Small intestine (tissue), 7 donors: ENCODE measurements around the gene KL. TPM values are rescaled to one million over a fixed set of nuclear protein-coding genes. Genes with fewer than 3 reads are reported as not detected.

Experiments
- DNase-seq, 2 donors: peaks; one replicate each; pipeline versions ENCODE4 v3.0.0 to v3.0.0-alpha.2; 2013
- FAIRE-seq: peaks from 2 replicates; lab custom pipeline; 2012; peaks lifted over from hg19 to GRCh38; lab: Jason Lieb, UNC
- H3K27ac ChIP-seq, 3 donors: one replicate each; pipeline ENCODE4 v1.5.1; 2013; ENCODE audit warnings: low read length in 2 of 3, mild to moderate bottlenecking in 2 of 3, control low read depth in 1 of 3, inconsistent platforms in 1 of 3, low read depth in 1 of 3, moderate library complexity in 1 of 3
- H3K27me3 ChIP-seq, 3 donors: one replicate each; pipeline ENCODE4 v1.6.1; 2013; ENCODE audit warnings: low read length in 3 of 3, inconsistent platforms in 1 of 3; ENCODE audit not compliant: control insufficient read depth in 3 of 3, insufficient read depth in 3 of 3
- H3K36me3 ChIP-seq, 3 donors: one replicate each; pipeline ENCODE4 v1.6.1; 2013; ENCODE audit warnings: low read length in 3 of 3, inconsistent platforms in 1 of 3, low read depth in 1 of 3, mild to moderate bottlenecking in 1 of 3, moderate library complexity in 1 of 3; ENCODE audit not compliant: control insufficient read depth in 3 of 3, insufficient read depth in 2 of 3
- H3K4me1 ChIP-seq, 3 donors: one replicate each; pipeline ENCODE4 v1.6.1; 2013; ENCODE audit warnings: low read length in 2 of 3, inconsistent platforms in 1 of 3, low read depth in 1 of 3, mild to moderate bottlenecking in 1 of 3, moderate library complexity in 1 of 3; ENCODE audit not compliant: control insufficient read depth in 3 of 3, insufficient read depth in 2 of 3
- H3K4me3 ChIP-seq, 3 donors: one replicate each; pipeline ENCODE4 v1.5.1; 2013; ENCODE audit warnings: low read length in 3 of 3, control low read depth in 1 of 3, inconsistent platforms in 1 of 3, low read depth in 1 of 3, mild to moderate bottlenecking in 1 of 3, moderate library complexity in 1 of 3
- H3K9me3 ChIP-seq, 2 donors: one replicate each; pipeline ENCODE4 v1.6.1; 2013; ENCODE audit warnings: low read depth in 1 of 2, low read length in 1 of 2; ENCODE audit not compliant: control insufficient read depth in 2 of 2, insufficient read depth in 1 of 2
- WGBS, 3 donors: extraction: QIAGEN DNeasy Blood & Tissue Kit; methylation state at CpG; one replicate each; pipeline ENCODE4 v1.1.7; 2013; 5-methylcytosine and 5-hydroxymethylcytosine counted together
- polyA plus RNA-seq, 4 donors: library from polyadenylated mRNA; stranded (reverse) in 3 of 4; unstranded in 1 of 4; fragments of 200-250 nt in 3 of 4; fragments of 120-200 nt in 1 of 4; gene quantifications; one replicate each; pipeline versions ENCODE4 v1.2.1 to v1.2.3, GENCODE V29; 2013
- donor health status: healthy with polysubstance abuse.
- donor health status: control.
- donor health status: control.
- donor health status: Bipolar disorder and iron deficiency.
- donor health status: healthy.

The KL gene
- polyA plus RNA-seq, 4 donors, result 0.67 to 4.8 (median 2.0) TPM

DNA sequence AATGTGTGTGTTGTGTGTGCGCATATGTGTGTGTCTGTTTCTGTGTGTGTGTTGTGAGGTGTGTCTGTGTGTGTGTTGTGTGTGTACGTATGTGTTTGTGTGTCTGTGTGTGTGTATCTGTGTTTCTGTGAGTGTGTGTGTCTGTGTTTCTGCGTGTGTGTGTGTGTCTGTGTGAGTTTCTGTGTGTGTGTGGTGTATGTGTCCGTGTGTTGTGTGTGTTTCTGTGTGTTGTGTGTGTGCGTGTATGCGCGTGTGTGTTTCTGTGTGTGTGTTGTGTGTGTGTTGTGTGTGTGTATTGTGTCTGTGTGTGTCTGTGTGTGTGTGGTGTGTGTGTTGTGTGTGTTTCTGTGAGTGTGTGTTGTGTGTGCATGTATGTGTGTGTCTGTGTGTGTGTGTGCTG is 38.9 kb upstream of the KL start:
- no peak for FAIRE-seq
- H3K36me3 ChIP-seq, result no peaks in the 10 kb centered on the region

GRCh38 chr13:32978278-32978677 is 37.9 kb upstream of the KL start:
- 80 to 84% (median 83%) methylated on average over 4 of the region's 4 CpGs for WGBS, 3 donors

More for the DNA sequence above, 38.9 kb upstream of the KL start:
- no peaks in the 10 kb centered on the region for H3K27me3 ChIP-seq
- H3K4me3 ChIP-seq, result no peak overlapping the region
- no peaks in the 10 kb centered on the region for H3K9me3 ChIP-seq
- no peak overlapping the region for H3K27ac ChIP-seq
- no peak for DNase-seq
- WGBS, 3 donors, result 84 to 95% (median 84%) methylated on average over 7 of the region's 7 CpGs
- H3K4me1 ChIP-seq, result no peaks in the 10 kb centered on the region

DNA sequence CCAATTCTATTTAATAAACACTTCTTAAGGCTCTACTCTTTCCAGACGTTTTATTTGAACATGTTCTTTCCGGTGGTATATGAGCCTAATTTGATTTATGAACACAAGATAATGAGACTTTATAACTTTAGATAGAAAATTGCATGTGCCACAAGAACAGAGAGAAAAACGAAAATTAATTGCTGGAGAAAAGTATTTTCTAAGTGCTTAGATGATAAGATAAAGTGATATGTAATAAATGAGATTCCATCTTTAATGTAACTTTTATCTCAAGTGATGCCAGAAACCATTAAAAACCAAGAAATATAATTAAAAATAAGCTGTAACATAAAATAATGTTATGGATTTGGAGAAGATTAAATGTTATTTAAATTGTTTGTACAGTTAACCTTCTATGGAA is 33.2 kb upstream of the KL start:
- H3K27me3 ChIP-seq, result no peaks in the 10 kb centered on the region
- H3K27ac ChIP-seq, result no peak overlapping the region
- DNase-seq, result no peak
- peaks cover 0 to 4% of the 10 kb centered on the region in 2 donors for H3K9me3 ChIP-seq
- no peaks in the 10 kb centered on the region for H3K4me1 ChIP-seq
- FAIRE-seq, result peak; percentile 55
- 8 to 35% (median 23%) methylated on average over 3 of the region's 3 CpGs for WGBS, 3 donors
- no peaks in the 10 kb centered on the region for H3K36me3 ChIP-seq
- no peak overlapping the region for H3K4me3 ChIP-seq

More at GRCh38 chr13:32978278-32978677, 37.9 kb upstream of the KL start:
- Histone ChIP-seq H3K27ac (no peak overlapping the region), H3K4me1 (no peaks in the 10 kb centered on the region), H3K9me3 (no peaks in the 10 kb centered on the region), H3K36me3 (no peaks in the 10 kb centered on the region), H3K4me3 (no peak overlapping the region), H3K27me3 (no peaks in the 10 kb centered on the region)
- no peak for FAIRE-seq
- DNase-seq, result no peak

- DNase-seq (no peak), FAIRE-seq (no peak)
- Histone ChIP-seq H3K36me3 (no peaks in the 10 kb centered on the region), H3K27me3 (no peaks in the 10 kb centered on the region), H3K4me1 (peaks cover 0 to 2% (median 0%) of the 10 kb centered on the region in 3 donors), H3K4me3 (no peak overlapping the region), H3K27ac (no peak overlapping the region), H3K9me3 (peaks cover 0 to 4% of the 10 kb centered on the region in 2 donors)
- 80 to 85% (median 81%) methylated on average over 10 of the region's 10 CpGs for WGBS, 3 donors
Measured at GRCh38 chr13:32984857-32985626, 31.2 kb upstream of the KL start.

DNA sequence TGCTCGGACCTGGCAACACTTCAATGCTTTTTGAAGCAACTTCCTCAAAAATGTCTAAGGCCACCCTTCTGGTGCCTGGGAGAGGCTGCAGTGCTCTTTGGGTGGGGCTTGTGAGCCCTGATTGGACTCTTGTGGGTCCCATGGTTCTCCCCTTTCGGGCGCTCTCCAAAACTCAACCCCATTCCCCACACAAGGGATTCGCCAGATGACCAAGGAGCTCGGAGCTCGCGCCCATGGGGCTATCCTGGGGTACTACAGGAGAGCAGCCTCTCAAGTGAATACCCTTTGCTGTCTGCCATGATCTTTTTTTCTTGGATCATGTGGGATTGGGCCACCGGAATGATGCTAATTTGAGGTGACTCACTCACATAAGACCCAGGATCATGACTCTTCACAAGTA is 29.7 kb upstream of the KL start:
- Histone ChIP-seq H3K36me3 (no peaks in the 10 kb centered on the region), H3K27ac (no peak overlapping the region), H3K4me1 (peaks cover 0 to 2% (median 0%) of the 10 kb centered on the region in 3 donors), H3K9me3 (peaks cover 0 to 4% of the 10 kb centered on the region in 2 donors), H3K27me3 (peaks cover 0 to 1% (median 0%) of the 10 kb centered on the region in 3 donors), H3K4me3 (no peak overlapping the region)
- whole genome bisulfite sequencing, 3 donors, result 93 to 96% (median 95%) methylated on average over 8 of the region's 8 CpGs
- FAIRE-seq (no peak), DNase-seq (no peak)

DNA sequence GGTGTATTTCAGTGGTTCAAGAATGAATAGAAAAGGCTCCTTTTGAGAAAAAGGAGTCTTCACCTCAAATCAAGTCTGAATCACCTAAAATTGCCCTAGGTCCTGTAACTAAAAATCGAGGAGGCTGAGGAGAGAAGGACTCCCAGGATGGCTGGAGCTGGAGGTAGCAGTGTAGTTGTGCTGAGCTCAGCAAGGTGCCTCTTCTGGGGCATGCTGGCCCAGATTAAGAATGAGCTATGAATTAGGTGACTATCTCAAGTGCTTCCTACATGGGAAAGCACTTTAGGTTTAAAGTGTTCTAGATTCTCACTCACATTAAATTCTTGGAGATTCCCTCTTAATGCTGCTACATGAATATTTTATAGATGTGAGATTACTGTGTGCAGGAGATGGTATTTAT is 28.8 kb upstream of the KL start:
- H3K36me3 ChIP-seq, result no peaks in the 10 kb centered on the region
- no peak for DNase-seq
- no peak overlapping the region for H3K27ac ChIP-seq
- FAIRE-seq, result no peak
- peaks cover 0 to 4% of the 10 kb centered on the region in 2 donors for H3K9me3 ChIP-seq
- WGBS, 3 donors, result 57 to 82% (median 72%) methylated on average over 1 of the region's 1 CpG
- H3K27me3 ChIP-seq, result peaks cover 0 to 1% (median 0%) of the 10 kb centered on the region in 3 donors
- no peak overlapping the region for H3K4me3 ChIP-seq
- peaks cover 0 to 2% (median 0%) of the 10 kb centered on the region in 3 donors for H3K4me1 ChIP-seq

- peaks cover 0 to 4% of the 10 kb centered on the region in 2 donors for H3K9me3 ChIP-seq
- peak in 1 of 2 donors; percentile 18 for DNase-seq
- WGBS, 3 donors, result 16 to 34% (median 24%) methylated on average over 8 of the region's 8 CpGs
- peaks cover 0 to 2% (median 0%) of the 10 kb centered on the region in 3 donors for H3K4me1 ChIP-seq
- peaks cover 0 to 1% (median 0%) of the 10 kb centered on the region in 3 donors for H3K27me3 ChIP-seq
- no peak for FAIRE-seq
- no peaks in the 10 kb centered on the region for H3K36me3 ChIP-seq
- no peak overlapping the region for H3K4me3 ChIP-seq
- H3K27ac ChIP-seq, result no peak overlapping the region
Measured at GRCh38 chr13:32988608-32989289, 27.5 kb upstream of the KL start.

DNA sequence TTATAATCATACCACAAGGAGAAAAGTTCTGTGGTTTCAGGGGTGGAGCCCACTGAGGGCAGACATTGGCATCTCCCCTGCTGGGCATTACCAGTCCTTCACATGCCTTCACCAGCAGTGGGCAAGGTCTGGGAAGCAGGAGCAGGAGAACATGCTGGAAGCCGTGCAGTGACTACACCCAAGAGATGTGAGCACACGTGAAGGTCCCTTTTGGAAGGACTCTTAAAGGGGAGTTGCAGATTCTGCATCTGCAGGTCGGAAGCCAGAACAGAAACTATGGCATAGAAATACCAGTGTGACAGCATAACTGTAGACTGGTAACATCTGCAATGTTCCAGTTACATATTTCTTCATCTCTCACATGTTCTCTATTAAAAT is 26.9 kb upstream of the KL start:
- H3K27me3 ChIP-seq, result peaks cover 0 to 1% (median 0%) of the 10 kb centered on the region in 3 donors
- no peak overlapping the region for H3K4me3 ChIP-seq
- no peak for DNase-seq
- no peak overlapping the region for H3K27ac ChIP-seq
- H3K4me1 ChIP-seq, result peaks cover 0 to 2% (median 0%) of the 10 kb centered on the region in 3 donors
- no peaks in the 10 kb centered on the region for H3K36me3 ChIP-seq
- 56 to 68% (median 66%) methylated on average over 3 of the region's 3 CpGs for WGBS, 3 donors
- H3K9me3 ChIP-seq, result peaks cover 0 to 4% of the 10 kb centered on the region in 2 donors
- FAIRE-seq, result no peak
